WTC11 (cell line): ENCODE data around the gene SMARCD3. TPM values are rescaled to one million over a fixed set of nuclear protein-coding genes. Genes with fewer than 3 reads are reported as not detected.

Experiments
- ATAC-seq: fragments of 200-7000 bp; cut with Tn5 transposase; 2 replicates; pipeline ENCODE4 v1.10.0; 2021; ENCODE audit warnings: mild to moderate bottlenecking, moderate library complexity
- CTCF ChIA-PET: fragments of 300-600 bp; sonication (Branson Sonifier 250); formaldehyde crosslinking; loops from one replicate; lab custom pipeline; 2021; ENCODE audit warnings: antibody characterized with exemption; lab: Charles Lee
- POLR2A ChIA-PET: fragments of 350-600 bp; sonication (Branson Sonifier 250); formaldehyde crosslinking; loops from one replicate; lab custom pipeline; 2021; ENCODE audit warnings: antibody characterized with exemption; lab: Charles Lee
- DNase-seq: peaks from one replicate; pipeline ENCODE4 v3.0.0; 2021; ENCODE audit warnings: low spot score
- H3K27ac Mint-ChIP-seq: 2 replicates; pipeline ENCODE4 v1.8.0; 2021; ENCODE audit warnings: mixed read lengths
- H3K27me3 Mint-ChIP-seq: 2 replicates; pipeline ENCODE4 v1.8.0; 2021; ENCODE audit warnings: low read depth, mild to moderate bottlenecking, moderate library complexity, mixed read lengths
- H3K36me3 Mint-ChIP-seq: 2 replicates; pipeline ENCODE4 v1.8.0; 2021; ENCODE audit warnings: mixed read lengths
- H3K4me1 Mint-ChIP-seq: 2 replicates; pipeline ENCODE4 v1.8.0; 2022; ENCODE audit warnings: mixed read lengths
- H3K4me3 Mint-ChIP-seq: 2 replicates; pipeline ENCODE4 v1.8.0; 2021; ENCODE audit warnings: mild to moderate bottlenecking, moderate library complexity, mixed read lengths
- H3K9me3 Mint-ChIP-seq: 2 replicates; pipeline ENCODE4 v1.8.0; 2021; ENCODE audit warnings: mixed read lengths
- FOXJ3 ChIP-seq: sonication (generic); formaldehyde crosslinking; IDR thresholded peaks from 2 replicates; pipeline ENCODE4 v1.9.0; 2021; ENCODE audit warnings: missing genetic modification reagents, mild to moderate bottlenecking, borderline replicate concordance
- GABPB1 ChIP-seq: sonication (generic); formaldehyde crosslinking; IDR thresholded peaks from 2 replicates; pipeline ENCODE4 v1.8.1; 2023; ENCODE audit warnings: mild to moderate bottlenecking, missing genetic modification reagents
- GTF2I ChIP-seq: fragments of 250-450 bp; sonication (Bioruptor Pico); conservative IDR thresholded peaks from 2 replicates; pipeline ENCODE4 v1.4.0; 2021; ENCODE audit warnings: mild to moderate bottlenecking
- MYBL2 ChIP-seq: sonication (generic); formaldehyde crosslinking; IDR thresholded peaks from 2 replicates; pipeline ENCODE4 v1.8.1; 2023; ENCODE audit warnings: mild to moderate bottlenecking, moderate library complexity, missing genetic modification reagents
- NFE2L1 ChIP-seq: sonication (generic); formaldehyde crosslinking; IDR thresholded peaks from 2 replicates; pipeline ENCODE4 v1.8.1; 2023; ENCODE audit warnings: missing genetic modification reagents
- NR2C2 ChIP-seq: sonication (generic); formaldehyde crosslinking; IDR thresholded peaks from 2 replicates; pipeline ENCODE4 v1.8.0; 2022; ENCODE audit warnings: mild to moderate bottlenecking, missing genetic modification reagents
- NR3C1 ChIP-seq: sonication (generic); formaldehyde crosslinking; conservative IDR thresholded peaks from 2 replicates; pipeline ENCODE4 v1.8.1; 2023; ENCODE audit warnings: low read depth, mild to moderate bottlenecking, missing genetic modification reagents
- ZNF219 ChIP-seq: sonication (generic); formaldehyde crosslinking; IDR thresholded peaks from 2 replicates; pipeline ENCODE4 v1.8.0; 2023; ENCODE audit warnings: missing genetic modification reagents, mild to moderate bottlenecking, borderline replicate concordance
- ZNF232 ChIP-seq: sonication (generic); formaldehyde crosslinking; IDR thresholded peaks from 2 replicates; pipeline ENCODE4 v1.8.0; 2022; ENCODE audit warnings: mild to moderate bottlenecking, missing genetic modification reagents
- ZNF317 ChIP-seq: sonication (generic); formaldehyde crosslinking; IDR thresholded peaks from 2 replicates; pipeline ENCODE4 v1.8.1; 2023; ENCODE audit warnings: low read depth, mild to moderate bottlenecking, moderate library complexity, missing genetic modification reagents, borderline replicate concordance
- total RNA-seq: library from RNA; stranded (reverse); gene quantifications from 3 replicates; pipeline ENCODE4 v1.2.3, GENCODE V29; 2021
- TF ChIP-seq, protein P1 (sequence below): sonication (generic); formaldehyde crosslinking; conservative IDR thresholded peaks from 2 replicates; pipeline ENCODE4 v1.8.1; 2023; ENCODE audit warnings: mild to moderate bottlenecking, low read depth, missing genetic modification reagents, moderate library complexity
- TF ChIP-seq, protein P2 (sequence below): sonication (generic); formaldehyde crosslinking; IDR thresholded peaks from 2 replicates; pipeline ENCODE4 v1.8.1; 2022; ENCODE audit warnings: low read depth, mild to moderate bottlenecking, moderate library complexity, missing genetic modification reagents, borderline replicate concordance
- TF ChIP-seq, protein P3 (sequence below): sonication (generic); formaldehyde crosslinking; IDR thresholded peaks from 2 replicates; pipeline ENCODE4 v1.8.0; 2022; ENCODE audit warnings: mild to moderate bottlenecking, missing genetic modification reagents
- TF ChIP-seq, protein P4 (sequence below): fragments of 250-450 bp; sonication (Bioruptor Pico); IDR thresholded peaks from 2 replicates; pipeline ENCODE4 v1.9.0; 2021; ENCODE audit warnings: moderate library complexity, mild to moderate bottlenecking, inconsistent platforms, borderline replicate concordance

SMARCD3 gene
- total RNA-seq, 1 experiment from 2014 or later: 5.9 TPM

DNA sequence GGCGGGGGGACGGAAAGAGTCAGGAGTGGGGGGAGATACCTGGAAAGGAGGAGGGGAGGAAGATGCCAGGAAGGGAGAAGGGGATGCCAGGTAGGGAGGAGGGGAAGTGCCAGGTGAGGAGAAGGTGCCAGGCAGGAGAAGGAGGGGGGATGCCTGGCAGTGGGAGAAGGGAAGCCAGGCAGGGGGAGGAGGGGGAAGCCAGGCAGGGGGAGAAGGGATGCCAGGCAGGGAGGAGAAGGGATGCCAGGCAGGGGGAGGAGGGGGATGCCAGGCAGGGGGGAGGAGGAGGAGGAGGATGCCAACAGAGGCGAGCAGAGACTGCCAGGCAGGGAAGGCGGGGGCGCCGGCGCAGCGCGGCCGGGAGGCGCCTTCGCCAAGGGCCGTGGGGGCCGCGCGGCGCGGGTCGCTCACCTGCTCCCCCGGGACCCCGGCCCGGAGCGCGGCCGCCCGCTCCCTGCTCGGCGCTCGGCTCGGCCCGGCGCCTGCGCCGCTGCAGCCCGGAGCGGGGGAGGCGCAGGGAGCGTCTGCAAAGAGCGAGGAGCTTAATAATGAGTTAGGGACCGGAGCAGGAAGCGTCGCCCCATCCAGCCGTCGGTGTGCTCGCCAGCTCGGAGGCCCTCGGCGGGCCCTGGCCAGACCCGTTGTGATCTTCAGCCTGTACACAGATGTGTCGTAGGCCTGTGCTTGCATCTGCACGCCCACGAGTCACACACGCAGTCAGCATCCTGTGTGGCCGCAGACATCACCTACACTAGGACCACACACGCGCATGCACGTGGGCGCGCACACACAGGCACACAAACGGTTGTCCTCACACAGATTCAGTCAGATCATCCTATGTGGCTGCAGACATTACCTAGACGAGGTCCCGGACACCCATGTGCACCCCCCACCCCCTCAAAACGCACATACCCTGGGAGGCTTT, 28.4 kb upstream of the SMARCD3 start (continued):
- TF ChIP-seq, protein P1, sequence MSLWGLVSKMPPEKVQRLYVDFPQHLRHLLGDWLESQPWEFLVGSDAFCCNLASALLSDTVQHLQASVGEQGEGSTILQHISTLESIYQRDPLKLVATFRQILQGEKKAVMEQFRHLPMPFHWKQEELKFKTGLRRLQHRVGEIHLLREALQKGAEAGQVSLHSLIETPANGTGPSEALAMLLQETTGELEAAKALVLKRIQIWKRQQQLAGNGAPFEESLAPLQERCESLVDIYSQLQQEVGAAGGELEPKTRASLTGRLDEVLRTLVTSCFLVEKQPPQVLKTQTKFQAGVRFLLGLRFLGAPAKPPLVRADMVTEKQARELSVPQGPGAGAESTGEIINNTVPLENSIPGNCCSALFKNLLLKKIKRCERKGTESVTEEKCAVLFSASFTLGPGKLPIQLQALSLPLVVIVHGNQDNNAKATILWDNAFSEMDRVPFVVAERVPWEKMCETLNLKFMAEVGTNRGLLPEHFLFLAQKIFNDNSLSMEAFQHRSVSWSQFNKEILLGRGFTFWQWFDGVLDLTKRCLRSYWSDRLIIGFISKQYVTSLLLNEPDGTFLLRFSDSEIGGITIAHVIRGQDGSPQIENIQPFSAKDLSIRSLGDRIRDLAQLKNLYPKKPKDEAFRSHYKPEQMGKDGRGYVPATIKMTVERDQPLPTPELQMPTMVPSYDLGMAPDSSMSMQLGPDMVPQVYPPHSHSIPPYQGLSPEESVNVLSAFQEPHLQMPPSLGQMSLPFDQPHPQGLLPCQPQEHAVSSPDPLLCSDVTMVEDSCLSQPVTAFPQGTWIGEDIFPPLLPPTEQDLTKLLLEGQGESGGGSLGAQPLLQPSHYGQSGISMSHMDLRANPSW: no peak
- no peak for TF ChIP-seq GTF2I
- no peak for TF ChIP-seq ZNF232
- TF ChIP-seq, all 79 proteins: peak for 4

DNA sequence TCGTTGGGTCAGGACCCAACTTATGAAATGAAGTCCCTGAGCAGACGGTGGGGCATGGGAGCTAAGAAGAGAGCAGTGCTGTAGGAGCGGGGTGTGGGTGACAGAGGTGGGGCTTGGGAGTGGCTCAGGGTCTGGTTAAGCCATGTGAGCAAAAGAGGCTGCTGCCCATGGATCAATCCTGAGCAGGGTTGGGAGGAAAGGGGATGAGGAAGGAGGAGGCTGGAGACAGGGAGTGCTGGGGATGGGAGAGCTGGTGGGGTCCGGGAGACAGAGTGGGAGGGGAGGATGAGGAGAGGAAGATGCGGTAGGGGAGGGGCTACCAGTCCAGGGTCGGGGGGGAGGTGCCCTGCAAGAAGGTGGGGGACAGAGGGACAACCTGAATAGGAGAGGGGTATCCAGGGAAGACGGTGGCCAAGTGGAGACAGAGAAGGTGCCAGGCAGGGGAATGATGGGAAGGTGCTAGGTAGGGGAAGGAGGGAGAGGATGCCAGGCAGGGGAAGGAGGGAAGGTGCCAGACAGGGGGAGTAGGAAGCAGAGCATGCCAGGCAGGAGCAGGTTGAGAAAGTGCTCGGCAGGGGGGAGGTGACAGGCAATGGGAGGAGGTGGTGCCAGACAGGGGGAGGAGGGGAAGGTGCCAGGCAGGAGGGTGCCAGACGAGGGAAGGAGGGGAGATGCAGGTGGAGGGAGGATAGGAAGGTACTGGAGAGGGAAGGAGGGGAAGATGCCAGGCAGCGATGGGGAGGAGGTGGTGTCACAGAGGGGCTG, 27.5 kb upstream of the SMARCD3 start:
- Mint-ChIP-seq H3K4me3 (peak overlapping the region; percentile 52), H3K27ac (no peak overlapping the region), H3K36me3 (no peaks in the 10 kb centered on the region), H3K9me3 (no peaks in the 10 kb centered on the region), H3K4me1 (peaks cover 19% of the 10 kb centered on the region), H3K27me3 (peaks cover 44% of the 10 kb centered on the region)
- ChIA-PET CTCF (interaction anchor here (0.6 to 2.0 kb wide), 4 partner anchors 29 to 152 kb away, joined by 4 to 6 read pairs (median 4); no protein-coding TSS in a partner anchor), POLR2A (no interaction called here)
- TF ChIP-seq ZNF219 (CRISPR knock-in tag) (no peak), MYBL2 (CRISPR knock-in tag) (no peak), FOXJ3 (no peak), ZNF317 (CRISPR knock-in tag) (no peak), ZNF232 (no peak), GABPB1 (CRISPR knock-in tag) (no peak), GTF2I (no peak), NR3C1 (CRISPR knock-in tag) (no peak)
- TF ChIP-seq, protein P2, sequence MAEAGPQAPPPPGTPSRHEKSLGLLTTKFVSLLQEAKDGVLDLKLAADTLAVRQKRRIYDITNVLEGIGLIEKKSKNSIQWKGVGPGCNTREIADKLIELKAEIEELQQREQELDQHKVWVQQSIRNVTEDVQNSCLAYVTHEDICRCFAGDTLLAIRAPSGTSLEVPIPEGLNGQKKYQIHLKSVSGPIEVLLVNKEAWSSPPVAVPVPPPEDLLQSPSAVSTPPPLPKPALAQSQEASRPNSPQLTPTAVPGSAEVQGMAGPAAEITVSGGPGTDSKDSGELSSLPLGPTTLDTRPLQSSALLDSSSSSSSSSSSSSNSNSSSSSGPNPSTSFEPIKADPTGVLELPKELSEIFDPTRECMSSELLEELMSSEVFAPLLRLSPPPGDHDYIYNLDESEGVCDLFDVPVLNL (CRISPR knock-in tag): no peak
- TF ChIP-seq, protein P3, sequence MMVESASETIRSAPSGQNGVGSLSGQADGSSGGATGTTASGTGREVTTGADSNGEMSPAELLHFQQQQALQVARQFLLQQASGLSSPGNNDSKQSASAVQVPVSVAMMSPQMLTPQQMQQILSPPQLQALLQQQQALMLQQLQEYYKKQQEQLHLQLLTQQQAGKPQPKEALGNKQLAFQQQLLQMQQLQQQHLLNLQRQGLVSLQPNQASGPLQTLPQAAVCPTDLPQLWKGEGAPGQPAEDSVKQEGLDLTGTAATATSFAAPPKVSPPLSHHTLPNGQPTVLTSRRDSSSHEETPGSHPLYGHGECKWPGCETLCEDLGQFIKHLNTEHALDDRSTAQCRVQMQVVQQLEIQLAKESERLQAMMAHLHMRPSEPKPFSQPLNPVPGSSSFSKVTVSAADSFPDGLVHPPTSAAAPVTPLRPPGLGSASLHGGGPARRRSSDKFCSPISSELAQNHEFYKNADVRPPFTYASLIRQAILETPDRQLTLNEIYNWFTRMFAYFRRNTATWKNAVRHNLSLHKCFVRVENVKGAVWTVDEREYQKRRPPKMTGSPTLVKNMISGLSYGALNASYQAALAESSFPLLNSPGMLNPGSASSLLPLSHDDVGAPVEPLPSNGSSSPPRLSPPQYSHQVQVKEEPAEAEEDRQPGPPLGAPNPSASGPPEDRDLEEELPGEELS (CRISPR knock-in tag): no peak
- ATAC-seq (no peak), DNase-seq (no peak)

DNA sequence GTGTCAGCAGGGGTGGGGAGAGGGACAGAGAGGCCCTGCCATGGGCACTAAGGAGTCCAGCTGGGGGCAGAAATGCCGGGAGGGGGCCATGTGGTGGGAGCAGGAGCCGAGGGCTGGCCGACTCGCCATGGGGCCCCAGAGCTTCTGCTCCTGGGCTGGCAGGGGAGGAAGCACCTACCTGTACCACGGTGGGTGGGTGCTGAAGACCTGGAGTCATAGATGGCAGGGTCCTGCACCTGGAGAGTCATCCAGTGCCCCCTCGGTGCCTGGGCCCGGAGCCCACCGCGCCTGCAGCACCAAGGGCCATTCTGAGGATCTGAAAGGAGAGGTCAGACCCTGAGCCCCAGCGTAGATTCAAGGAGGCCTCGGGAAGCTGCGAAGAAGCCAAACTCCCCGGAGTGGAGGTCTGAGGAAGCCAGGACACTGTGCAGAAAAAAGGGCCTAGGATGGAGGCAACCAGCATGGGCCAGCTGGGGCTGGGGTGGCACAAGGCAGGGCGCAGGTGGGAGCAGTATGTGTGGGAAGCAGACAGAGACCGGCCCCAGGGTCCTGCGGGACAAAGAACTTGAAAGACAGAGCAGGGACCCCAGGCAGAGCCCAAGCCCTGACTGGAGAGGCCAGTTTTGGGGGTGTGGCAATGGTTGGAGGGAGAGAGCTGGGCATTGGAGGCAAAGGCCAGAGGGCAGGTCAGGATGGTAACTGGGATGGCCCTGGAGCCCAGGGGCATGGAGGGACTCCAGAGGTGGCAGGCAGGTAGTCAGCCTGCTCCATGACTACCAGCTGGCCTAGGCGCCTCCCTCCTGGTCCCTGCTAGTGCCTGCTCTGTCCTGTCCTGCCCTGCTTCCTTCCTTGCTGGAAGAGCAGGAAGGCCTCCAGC, 26.7 kb upstream of the SMARCD3 start:
- no peak for ATAC-seq
- H3K4me1 Mint-ChIP-seq: peaks cover 18% of the 10 kb centered on the region

More for the DNA sequence above, 26.7 kb upstream of the SMARCD3 start:
- H3K27me3 Mint-ChIP-seq: peaks cover 44% of the 10 kb centered on the region
- no peak for DNase-seq
- no peak for TF ChIP-seq NFE2L1 (CRISPR knock-in tag)
- TF ChIP-seq, protein P4, sequence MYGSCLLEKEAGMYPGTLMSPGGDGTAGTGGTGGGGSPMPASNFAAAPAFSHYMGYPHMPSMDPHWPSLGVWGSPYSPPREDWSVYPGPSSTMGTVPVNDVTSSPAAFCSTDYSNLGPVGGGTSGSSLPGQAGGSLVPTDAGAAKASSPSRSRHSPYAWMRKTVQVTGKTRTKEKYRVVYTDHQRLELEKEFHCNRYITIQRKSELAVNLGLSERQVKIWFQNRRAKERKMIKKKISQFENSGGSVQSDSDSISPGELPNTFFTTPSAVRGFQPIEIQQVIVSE (CRISPR knock-in tag): no peak
- no peak for TF ChIP-seq NR2C2 (CRISPR knock-in tag)
- TF ChIP-seq, all 79 proteins: peak for 0
- H3K27ac Mint-ChIP-seq: no peak overlapping the region
- peak overlapping the region; percentile 52 for H3K4me3 Mint-ChIP-seq
- CTCF ChIA-PET: interaction anchor here (0.6 to 2.0 kb wide), 6 partner anchors 29 to 151 kb away, joined by 3 to 6 read pairs (median 4); partner anchors contain the start of gene ABCF2
- no peaks in the 10 kb centered on the region for H3K36me3 Mint-ChIP-seq
- H3K9me3 Mint-ChIP-seq: no peaks in the 10 kb centered on the region
- POLR2A ChIA-PET: interaction anchor here (0.5 kb wide), 1 partner anchor 29 kb away, joined by 3 read pairs; no protein-coding TSS in a partner anchor
